Tibial nerve (tissue), 4 donors: Measurements from ENCODE around the gene NHSL1. TPM values are rescaled to one million over a fixed set of nuclear protein-coding genes. Genes with fewer than 3 reads are reported as not detected.

Source experiments
- DNase-seq, 2 donors: peaks; one replicate each; pipeline ENCODE4 v3.0.0-alpha.2; 2019; ENCODE audit warnings: low spot score in 2 of 2
- H3K27ac ChIP-seq, 4 donors: fragments of 200-600 bp; sonication (generic) in 3 of 4; one replicate each; pipeline ENCODE4 v1.5.1; 2017 to 2019; ENCODE audit warnings: mild to moderate bottlenecking in 1 of 4
- H3K27me3 ChIP-seq, 2 donors: fragments of 200-600 bp; sonication (generic) in 1 of 2; one replicate each; pipeline versions ENCODE4 v1.5.1 to v1.6.0; 2017 to 2019
- H3K36me3 ChIP-seq, 3 donors: fragments of 200-600 bp; sonication (generic); one replicate each; pipeline ENCODE4 v1.5.1; 2018 to 2019
- H3K4me1 ChIP-seq, 4 donors: fragments of 200-600 bp; sonication (generic) in 3 of 4; one replicate each; pipeline ENCODE4 v1.5.1; 2017 to 2019
- H3K4me3 ChIP-seq, 4 donors: fragments of 200-600 bp; sonication (generic) in 3 of 4; one replicate each; pipeline ENCODE4 v1.5.1; 2017 to 2019; ENCODE audit warnings: mild to moderate bottlenecking in 1 of 4, moderate library complexity in 1 of 4
- H3K9me3 ChIP-seq, 4 donors: fragments of 200-600 bp; sonication (generic) in 3 of 4; one replicate each; pipeline ENCODE4 v1.5.1; 2017 to 2019
- CTCF ChIP-seq, 5 experiments: fragments of 200-600 bp in 3 of 5; fragments of 450-650 bp in 2 of 5; sonication (generic) in 3 of 5; IDR thresholded peaks; one replicate each; pipeline ENCODE4 v1.5.1; 2016 to 2019; ENCODE audit warnings: antibody characterized with exemption in 5 of 5, mild to moderate bottlenecking in 3 of 5, moderate library complexity in 2 of 5
- EP300 ChIP-seq, 2 donors: sonication (generic); formaldehyde crosslinking; IDR thresholded peaks; one replicate each; pipeline ENCODE4 v1.6.1; 2017; ENCODE audit warnings: antibody characterized with exemption in 2 of 2, mild to moderate bottlenecking in 1 of 2
- POLR2A ChIP-seq, 2 donors: fragments of 450-650 bp; IDR thresholded peaks; one replicate each; pipeline ENCODE4 v1.6.1; 2017; ENCODE audit warnings: antibody characterized with exemption in 2 of 2, mild to moderate bottlenecking in 2 of 2, moderate library complexity in 2 of 2
- WGBS, 2 donors: methylation state at CpG; one replicate each; pipeline ENCODE4 v1.1.5; 2018; 5-methylcytosine and 5-hydroxymethylcytosine counted together
- total RNA-seq, 4 donors: library from RNA; depleted of rRNA; stranded (reverse); fragments of >200 nt; gene quantifications; one replicate each; pipeline ENCODE4 v1.1.0, GENCODE V29; 2016

The NHSL1 gene
- total RNA-seq, 4 donors from 2014 or later: 8.6 to 17.3 (median 12.6) TPM

GRCh38 chr6:138383776-138384175 lies 115.5 kb downstream of the NHSL1 start:
- Histone ChIP-seq H3K9me3 (no peaks in the 10 kb centered on the region), H3K4me1 (no peaks in the 10 kb centered on the region), H3K27ac (no peak overlapping the region), H3K27me3 (no peaks in the 10 kb centered on the region), H3K4me3 (no peak overlapping the region), H3K36me3 (no peaks in the 10 kb centered on the region)
- TF ChIP-seq CTCF (IDR thresholded peaks at IDR 0.05): no peak
- TF ChIP-seq EP300 (IDR thresholded peaks at IDR 0.05): no peak
- TF ChIP-seq POLR2A (IDR thresholded peaks at IDR 0.05): no peak
- 69 to 70% methylated on average over 3 of the region's 3 CpGs for WGBS, 2 donors
- no peak for DNase-seq

- no peaks in the 10 kb centered on the region for H3K4me1 ChIP-seq
- H3K27me3 ChIP-seq: no peaks in the 10 kb centered on the region
- 80 to 89% methylated on average over 8 of the region's 8 CpGs for WGBS, 2 donors
- no peak for TF ChIP-seq CTCF (IDR thresholded peaks at IDR 0.05)
- no peak for TF ChIP-seq EP300 (IDR thresholded peaks at IDR 0.05)
- no peak for TF ChIP-seq POLR2A (IDR thresholded peaks at IDR 0.05)
- no peak overlapping the region for H3K4me3 ChIP-seq
- H3K36me3 ChIP-seq: no peaks in the 10 kb centered on the region
- no peak for DNase-seq
- H3K9me3 ChIP-seq: no peaks in the 10 kb centered on the region
- H3K27ac ChIP-seq: no peak overlapping the region
Measured at GRCh38 chr6:138382498-138383265, 116.6 kb downstream of the NHSL1 start.

- H3K36me3 ChIP-seq: no peaks in the 10 kb centered on the region
- no peaks in the 10 kb centered on the region for H3K27me3 ChIP-seq
- 51 to 63% methylated on average over 4 of the region's 4 CpGs for WGBS, 2 donors
- no peaks in the 10 kb centered on the region for H3K9me3 ChIP-seq
- H3K4me1 ChIP-seq: no peaks in the 10 kb centered on the region
- no peak for TF ChIP-seq EP300 (IDR thresholded peaks at IDR 0.05)
- TF ChIP-seq CTCF (IDR thresholded peaks at IDR 0.05): no peak
- no peak for TF ChIP-seq POLR2A (IDR thresholded peaks at IDR 0.05)
- no peak overlapping the region for H3K4me3 ChIP-seq
- H3K27ac ChIP-seq: no peak overlapping the region
- no peak for DNase-seq
Measured at GRCh38 chr6:138378463-138378862, 120.8 kb downstream of the NHSL1 start.

- DNase-seq: no peak
- no peaks in the 10 kb centered on the region for H3K9me3 ChIP-seq
- H3K36me3 ChIP-seq: no peaks in the 10 kb centered on the region
- H3K4me1 ChIP-seq: no peaks in the 10 kb centered on the region
- H3K27me3 ChIP-seq: no peaks in the 10 kb centered on the region
- H3K4me3 ChIP-seq: no peak within 1 kb of the TSS
- TF ChIP-seq POLR2A (IDR thresholded peaks at IDR 0.05) (no peak), CTCF (IDR thresholded peaks at IDR 0.05) (no peak), EP300 (IDR thresholded peaks at IDR 0.05) (no peak)
- no peak within 1 kb of the TSS for H3K27ac ChIP-seq
- 67 to 76% methylated on average over 6 of the region's 6 CpGs for WGBS, 2 donors
Measured at GRCh38 chr6:138377844-138378243, 121.5 kb downstream of the NHSL1 start, which contains the start of gene SMIM28. Gene SMIM28 (plus strand): TSS chr6:138377905. CDS start chr6:138378073, 168 bp downstream.

DNA sequence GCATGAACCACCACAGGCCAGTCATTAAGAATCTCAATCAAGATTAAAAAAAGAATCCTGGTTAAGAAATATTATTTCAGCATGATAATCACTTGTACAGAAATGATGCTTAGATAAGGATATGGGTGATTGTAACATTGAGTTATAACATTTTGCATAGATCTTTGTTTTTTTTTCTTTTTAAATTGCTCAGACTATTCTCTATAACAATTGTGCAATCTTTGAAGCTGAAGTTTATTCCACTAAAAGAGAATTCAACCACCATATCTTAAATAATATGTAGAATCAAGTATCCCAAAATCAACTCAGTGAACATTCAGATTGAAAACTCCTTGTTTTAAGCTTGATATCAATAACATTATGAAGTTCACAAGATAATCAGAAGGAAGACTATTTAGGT lies 122.3 kb downstream of the NHSL1 start:
- Histone ChIP-seq H3K4me3 (no peak overlapping the region), H3K27ac (no peak overlapping the region), H3K9me3 (no peaks in the 10 kb centered on the region), H3K4me1 (no peaks in the 10 kb centered on the region), H3K27me3 (no peaks in the 10 kb centered on the region), H3K36me3 (no peaks in the 10 kb centered on the region)
- TF ChIP-seq POLR2A (IDR thresholded peaks at IDR 0.05) (no peak), CTCF (IDR thresholded peaks at IDR 0.05) (no peak), EP300 (IDR thresholded peaks at IDR 0.05) (no peak)
- no peak for DNase-seq
